HEK293 (cell line): ENCODE data around the gene ACOD1.
A peak's percentile ranks its signal among the peaks of the same experiment; 100 is the strongest.

Source experiments
- BCL6B ChIP-seq: fragments of 450-650 bp; formaldehyde crosslinking; IDR thresholded peaks from 2 replicates; pipeline ENCODE4 v1.5.1; 2017; ENCODE audit warnings: missing biosample characterization, missing genetic modification characterization
- GLIS2 ChIP-seq: fragments of 450-650 bp; formaldehyde crosslinking; IDR thresholded peaks from 2 replicates; pipeline ENCODE4 v1.5.1; 2016; ENCODE audit warnings: missing biosample characterization, missing genetic modification characterization
- KLF7 ChIP-seq: fragments of 450-650 bp; formaldehyde crosslinking; IDR thresholded peaks from 2 replicates; pipeline ENCODE4 v1.5.1; 2016; ENCODE audit warnings: missing biosample characterization, missing genetic modification characterization, borderline replicate concordance
- KLF9 ChIP-seq: fragments of 450-650 bp; formaldehyde crosslinking; IDR thresholded peaks from 2 replicates; pipeline ENCODE4 v1.5.1; 2016; ENCODE audit warnings: missing biosample characterization, missing genetic modification characterization, low read depth
- MZF1 ChIP-seq: fragments of 450-650 bp; formaldehyde crosslinking; IDR thresholded peaks from 2 replicates; pipeline ENCODE4 v1.5.1; 2017; ENCODE audit warnings: missing biosample characterization, missing genetic modification characterization, borderline replicate concordance
- PRDM6 ChIP-seq: fragments of 450-650 bp; formaldehyde crosslinking; IDR thresholded peaks from 2 replicates; pipeline ENCODE4 v1.5.1; 2017; ENCODE audit warnings: missing biosample characterization, missing genetic modification characterization
- RBAK ChIP-seq: fragments of 450-650 bp; formaldehyde crosslinking; IDR thresholded peaks from 2 replicates; pipeline ENCODE4 v1.5.1; 2016; ENCODE audit warnings: missing biosample characterization, missing genetic modification characterization
- SALL2 ChIP-seq: fragments of 450-650 bp; formaldehyde crosslinking; IDR thresholded peaks from 2 replicates; pipeline ENCODE4 v1.5.0; 2017; ENCODE audit warnings: missing biosample characterization, mild to moderate bottlenecking, missing genetic modification characterization, borderline replicate concordance
- SCRT2 ChIP-seq: fragments of 450-650 bp; formaldehyde crosslinking; IDR thresholded peaks from 2 replicates; pipeline ENCODE4 v1.5.1; 2016; ENCODE audit warnings: missing biosample characterization, missing genetic modification characterization
- TCF7L2 ChIP-seq: IDR thresholded peaks from 2 replicates; pipeline ENCODE4 v1.6.1; 2011; ENCODE audit warnings: low read depth, mild to moderate bottlenecking, inconsistent platforms, low read length, moderate library complexity, borderline replicate concordance
- ZBTB20 ChIP-seq: fragments of 450-650 bp; formaldehyde crosslinking; IDR thresholded peaks from 2 replicates; pipeline ENCODE4 v1.5.1; 2016; ENCODE audit warnings: missing biosample characterization, missing genetic modification characterization
- ZIC2 ChIP-seq: fragments of 450-650 bp; formaldehyde crosslinking; IDR thresholded peaks from 2 replicates; pipeline ENCODE4 v1.5.1; 2016; ENCODE audit warnings: missing biosample characterization, missing genetic modification characterization
- ZNF121 ChIP-seq: fragments of 450-650 bp; formaldehyde crosslinking; IDR thresholded peaks from 2 replicates; pipeline ENCODE4 v1.5.1; 2016; ENCODE audit warnings: missing biosample characterization, missing genetic modification characterization
- ZNF148 ChIP-seq: fragments of 450-650 bp; formaldehyde crosslinking; IDR thresholded peaks from 2 replicates; pipeline ENCODE4 v1.5.0; 2017; ENCODE audit warnings: missing biosample characterization, missing genetic modification characterization, borderline replicate concordance
- ZNF174 ChIP-seq: fragments of 450-650 bp; formaldehyde crosslinking; IDR thresholded peaks from 2 replicates; pipeline ENCODE4 v1.5.0; 2017; ENCODE audit warnings: missing biosample characterization, mild to moderate bottlenecking, missing genetic modification characterization
- ZNF23 ChIP-seq: fragments of 450-650 bp; formaldehyde crosslinking; IDR thresholded peaks from 2 replicates; pipeline ENCODE4 v1.5.1; 2016; ENCODE audit warnings: missing biosample characterization, missing genetic modification characterization, borderline replicate concordance
- ZNF239 ChIP-seq: fragments of 450-650 bp; formaldehyde crosslinking; IDR thresholded peaks from 2 replicates; pipeline ENCODE4 v1.5.1; 2016; ENCODE audit warnings: missing biosample characterization, missing genetic modification characterization
- ZNF266 ChIP-seq: fragments of 450-650 bp; formaldehyde crosslinking; IDR thresholded peaks from 2 replicates; pipeline ENCODE4 v1.5.1; 2016; ENCODE audit warnings: missing biosample characterization, missing genetic modification characterization, low read depth
- ZNF404 ChIP-seq: fragments of 450-650 bp; formaldehyde crosslinking; IDR thresholded peaks from 2 replicates; pipeline ENCODE4 v1.5.1; 2017; ENCODE audit warnings: missing biosample characterization, missing genetic modification characterization
- ZNF473 ChIP-seq: fragments of 450-650 bp; formaldehyde crosslinking; IDR thresholded peaks from 2 replicates; pipeline ENCODE4 v1.5.1; 2017; ENCODE audit warnings: missing biosample characterization, missing genetic modification characterization
- ZNF555 ChIP-seq: fragments of 450-650 bp; formaldehyde crosslinking; conservative IDR thresholded peaks from 2 replicates; pipeline ENCODE4 v1.5.1; 2017; ENCODE audit warnings: missing biosample characterization, mild to moderate bottlenecking, missing genetic modification characterization, inconsistent platforms
- ZNF580 ChIP-seq: fragments of 450-650 bp; formaldehyde crosslinking; IDR thresholded peaks from 2 replicates; pipeline ENCODE4 v1.5.1; 2016; ENCODE audit warnings: missing biosample characterization, missing genetic modification characterization
- ZNF585B ChIP-seq: fragments of 450-650 bp; formaldehyde crosslinking; IDR thresholded peaks from 2 replicates; pipeline ENCODE4 v1.5.1; 2016; ENCODE audit warnings: missing biosample characterization, missing genetic modification characterization
- ZNF600 ChIP-seq: fragments of 450-650 bp; formaldehyde crosslinking; IDR thresholded peaks from 2 replicates; pipeline ENCODE4 v1.5.1; 2016; ENCODE audit warnings: missing biosample characterization, missing genetic modification characterization
- ZNF623 ChIP-seq: fragments of 450-650 bp; formaldehyde crosslinking; IDR thresholded peaks from 2 replicates; pipeline ENCODE4 v1.5.1; 2016; ENCODE audit warnings: missing biosample characterization, missing genetic modification characterization
- ZNF629 ChIP-seq: fragments of 450-650 bp; formaldehyde crosslinking; IDR thresholded peaks from 2 replicates; pipeline ENCODE4 v1.5.1; 2017; ENCODE audit warnings: missing biosample characterization, missing genetic modification characterization
- ZNF660 ChIP-seq: fragments of 450-650 bp; IDR thresholded peaks from 2 replicates; pipeline ENCODE4 v1.5.1; 2018; ENCODE audit warnings: missing biosample characterization, mild to moderate bottlenecking, missing genetic modification characterization
- ZNF747 ChIP-seq: fragments of 450-650 bp; formaldehyde crosslinking; IDR thresholded peaks from 2 replicates; pipeline ENCODE4 v1.5.1; 2016; ENCODE audit warnings: missing biosample characterization, missing genetic modification characterization
- TF ChIP-seq, protein P1 (sequence below): fragments of 450-650 bp; formaldehyde crosslinking; IDR thresholded peaks from 2 replicates; pipeline ENCODE4 v1.5.1; 2017; ENCODE audit warnings: missing biosample characterization, missing genetic modification characterization
- TF ChIP-seq, protein P2 (sequence below): sonication (generic); formaldehyde crosslinking; IDR thresholded peaks from 2 replicates; pipeline ENCODE4 v1.8.1; 2022; ENCODE audit warnings: mild to moderate bottlenecking, moderate library complexity, missing genetic modification reagents

The ACOD1 gene

GRCh38 chr13:76991796-76992547 lies 43.7 kb downstream of the ACOD1 start, which contains the start of gene CLN5 (continued):
- TF ChIP-seq, protein P1, sequence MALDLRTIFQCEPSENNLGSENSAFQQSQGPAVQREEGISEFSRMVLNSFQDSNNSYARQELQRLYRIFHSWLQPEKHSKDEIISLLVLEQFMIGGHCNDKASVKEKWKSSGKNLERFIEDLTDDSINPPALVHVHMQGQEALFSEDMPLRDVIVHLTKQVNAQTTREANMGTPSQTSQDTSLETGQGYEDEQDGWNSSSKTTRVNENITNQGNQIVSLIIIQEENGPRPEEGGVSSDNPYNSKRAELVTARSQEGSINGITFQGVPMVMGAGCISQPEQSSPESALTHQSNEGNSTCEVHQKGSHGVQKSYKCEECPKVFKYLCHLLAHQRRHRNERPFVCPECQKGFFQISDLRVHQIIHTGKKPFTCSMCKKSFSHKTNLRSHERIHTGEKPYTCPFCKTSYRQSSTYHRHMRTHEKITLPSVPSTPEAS (tag by site-specific recombination): no peak
- TF ChIP-seq ZNF660 (no peak), ZNF239 (tag by site-specific recombination) (no peak), SALL2 (tag by site-specific recombination) (no peak), ZNF266 (tag by site-specific recombination) (no peak), PRDM6 (tag by site-specific recombination) (no peak), ZNF404 (tag by site-specific recombination) (no peak), ZNF623 (tag by site-specific recombination) (no peak), MZF1 (no peak), ZNF585B (no peak), KLF9 (tag by site-specific recombination) (0 out of 2 replicates have a peak, but pooled peaks have one; percentile 16), RBAK (tag by site-specific recombination) (no peak), KLF7 (no peak), ZIC2 (tag by site-specific recombination) (no peak), ZNF23 (tag by site-specific recombination) (no peak), ZNF629 (no peak), ZNF600 (tag by site-specific recombination) (peak; percentile 82), SCRT2 (peak; percentile 44), ZBTB20 (peak; percentile 78; the same call in 1 of the 2 replicates), ZNF148 (tag by site-specific recombination) (no peak), ZNF473 (tag by site-specific recombination) (no peak), ZNF555 (tag by site-specific recombination) (no peak), ZNF174 (no peak), GLIS2 (tag by site-specific recombination) (peak; percentile 75), ZNF580 (no peak), BCL6B (tag by site-specific recombination) (no peak), ZNF121 (tag by site-specific recombination) (no peak), TCF7L2 (no peak), ZNF747 (no peak)
- TF ChIP-seq, protein P2, sequence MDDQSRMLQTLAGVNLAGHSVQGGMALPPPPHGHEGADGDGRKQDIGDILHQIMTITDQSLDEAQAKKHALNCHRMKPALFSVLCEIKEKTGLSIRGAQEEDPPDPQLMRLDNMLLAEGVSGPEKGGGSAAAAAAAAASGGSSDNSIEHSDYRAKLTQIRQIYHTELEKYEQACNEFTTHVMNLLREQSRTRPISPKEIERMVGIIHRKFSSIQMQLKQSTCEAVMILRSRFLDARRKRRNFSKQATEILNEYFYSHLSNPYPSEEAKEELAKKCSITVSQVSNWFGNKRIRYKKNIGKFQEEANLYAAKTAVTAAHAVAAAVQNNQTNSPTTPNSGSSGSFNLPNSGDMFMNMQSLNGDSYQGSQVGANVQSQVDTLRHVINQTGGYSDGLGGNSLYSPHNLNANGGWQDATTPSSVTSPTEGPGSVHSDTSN: peak; percentile 91
